K562 (cell line): Measurements from ENCODE around the gene CGNL1. TPM values are rescaled to one million over a fixed set of nuclear protein-coding genes. Genes with fewer than 3 reads are reported as not detected.

Source experiments
- ATAC-seq: fragments of 200-7000 bp; cut with Tn5 transposase; 3 replicates; pipeline ENCODE4 v1.9.1; 2020; ENCODE audit warnings: moderate library complexity
- BruUV-seq: library from RNA; stranded (reverse); fragments of 400-500 nt; replicated peaks from 2 replicates; lab custom pipeline; 2021; lab: Mats Ljungman, UMichigan
- CTCF ChIA-PET: fragments of 300-600 bp; formaldehyde crosslinking; extraction: SDS; loops from one replicate; lab custom pipeline; 2021; ENCODE audit warnings: low intra/inter-chr PET ratio; lab: Yijun Ruan, JAX
- POLR2A ChIA-PET: fragments of 300-600, 350-650 bp; sonication (Branson Sonifier 250); formaldehyde crosslinking; extraction: SDS; loops from one replicate; lab custom pipeline; 2021; ENCODE audit warnings: antibody characterized with exemption, inconsistent platforms; lab: Yijun Ruan, JAX
- DNase-seq, 4 experiments: peaks; one replicate each; pipeline versions ENCODE4 v3.0.0 to v3.0.0-alpha.2; 2011 to 2018; ENCODE audit warnings: low spot score in 3 of 4, mixed read lengths in 3 of 4; ENCODE audit errors: extremely low read depth in 1 of 4
- FAIRE-seq: peaks from 2 replicates; lab custom pipeline; 2011; peaks lifted over from hg19 to GRCh38; lab: Jason Lieb, UNC
- H2AFZ ChIP-seq: 2 replicates; pipeline ENCODE4 v1.6.0; 2011; ENCODE audit warnings: low read depth, low read length, control low read depth, inconsistent platforms
- H3K27ac ChIP-seq: fragments of 200-600 bp; 3 replicates; pipeline ENCODE4 v1.8.0; 2011; ENCODE audit warnings: low read depth, mild to moderate bottlenecking, control low read depth, inconsistent platforms, low read length, moderate library complexity, mixed read lengths; ENCODE audit errors: extremely low read depth
- H3K27me3 ChIP-seq, 2 experiments: fragments of 300-600 bp in 1 of 2; 2 replicates in 1 of 2; 3 replicates in 1 of 2; pipeline versions ENCODE4 v1.6.0 to v1.8.0; 2011; ENCODE audit warnings: inconsistent platforms in 2 of 2, low read length in 2 of 2, mild to moderate bottlenecking in 1 of 2, mixed read lengths in 1 of 2, moderate library complexity in 1 of 2; ENCODE audit not compliant: control insufficient read depth in 2 of 2, insufficient read depth in 2 of 2
- H3K36me3 ChIP-seq: fragments of 300-600 bp; 3 replicates; pipeline ENCODE4 v1.8.0; 2011; ENCODE audit warnings: mild to moderate bottlenecking, low read length, inconsistent platforms; ENCODE audit not compliant: control insufficient read depth, insufficient read depth
- H3K4me1 ChIP-seq, 2 experiments: fragments of 200-600 bp in 1 of 2; replicated peaks in 1 of 2; 2 replicates in 1 of 2; 3 replicates in 1 of 2; pipeline versions ENCODE4 v1.5.1 to v1.8.0; 2011; ENCODE audit warnings: inconsistent platforms in 2 of 2, low read length in 2 of 2, mild to moderate bottlenecking in 1 of 2, mixed read lengths in 1 of 2, moderate library complexity in 1 of 2; ENCODE audit not compliant: control insufficient read depth in 2 of 2, insufficient read depth in 2 of 2
- H3K4me2 ChIP-seq: 2 replicates; pipeline ENCODE4 v1.6.1; 2011; ENCODE audit warnings: low read length, control low read depth, inconsistent platforms, mixed read lengths; ENCODE audit not compliant: insufficient read depth
- H3K4me3 ChIP-seq: fragments of 200-600 bp; sonication (generic), shearing (Covaris generic); 2 replicates; pipeline ENCODE4 v1.5.1; 2016; ENCODE audit warnings: control low read depth, inconsistent platforms
- H3K79me2 ChIP-seq: fragments of 200-600 bp; 3 replicates; pipeline ENCODE4 v1.8.0; 2011; ENCODE audit warnings: low read length, inconsistent platforms; ENCODE audit not compliant: control insufficient read depth, insufficient read depth
- H3K9ac ChIP-seq, 2 experiments: 2 replicates each; pipeline versions ENCODE4 v1.6.0 to v1.6.1; 2011; ENCODE audit warnings: low read depth in 2 of 2, low read length in 2 of 2, control low read depth in 1 of 2, inconsistent platforms in 1 of 2, mild to moderate bottlenecking in 1 of 2, mixed read lengths in 1 of 2; ENCODE audit not compliant: insufficient read depth in 1 of 2
- H3K9me1 ChIP-seq: one replicate; pipeline ENCODE4 v1.6.0; 2011; ENCODE audit warnings: inconsistent platforms, mild to moderate bottlenecking, low read length, moderate library complexity; ENCODE audit not compliant: control insufficient read depth, insufficient read depth
- H3K9me3 ChIP-seq: replicated peaks from 2 replicates; pipeline ENCODE4 v1.5.1; 2011; ENCODE audit warnings: low read depth, low read length, inconsistent platforms; ENCODE audit not compliant: control insufficient read depth, insufficient read depth
- H4K20me1 ChIP-seq: replicated peaks from 2 replicates; pipeline ENCODE4 v1.6.1; 2011; ENCODE audit warnings: low read length, inconsistent platforms, mixed read lengths; ENCODE audit not compliant: control insufficient read depth, insufficient read depth
- FOXK1 ChIP-seq: sonication (generic); formaldehyde crosslinking; IDR thresholded peaks from 2 replicates; pipeline ENCODE4 v1.8.0; 2022; ENCODE audit warnings: missing genetic modification reagents, mild to moderate bottlenecking, borderline replicate concordance
- KDM2B ChIP-seq: fragments of 250-450 bp; sonication (Bioruptor Pico); IDR thresholded peaks from 2 replicates; pipeline ENCODE4 v1.8.0; 2021; ENCODE audit warnings: mild to moderate bottlenecking, moderate library complexity
- MBD1 ChIP-seq: fragments of 250-450 bp; sonication (Bioruptor Pico); IDR thresholded peaks from 2 replicates; pipeline ENCODE4 v1.8.0; 2022; ENCODE audit warnings: inconsistent platforms
- RHOXF2B ChIP-seq: fragments of 250-450 bp; sonication (Bioruptor Pico); conservative IDR thresholded peaks from 2 replicates; pipeline ENCODE4 v1.5.1; 2021
- SMARCB1 ChIP-seq: IDR thresholded peaks from 2 replicates; pipeline ENCODE4 v1.6.1; 2011; ENCODE audit warnings: improper control_type of control experiment, low read depth; ENCODE audit not compliant: insufficient read length
- SP2 ChIP-seq: IDR thresholded peaks from 2 replicates; pipeline ENCODE4 v1.6.1; 2011; ENCODE audit warnings: mild to moderate bottlenecking, low read depth, low read length, moderate library complexity; ENCODE audit not compliant: poor library complexity, severe bottlenecking; ENCODE audit errors: extremely low read depth
- WGBS: fragments of 100-300 bp; shearing (Covaris generic); methylation state at CpG from one replicate; pipeline ENCODE4 v1.1.6; 2016; ENCODE audit warnings: low coverage, mixed read lengths; ENCODE audit not compliant: insufficient coverage; ENCODE audit errors: missing lambda C conversion rate; 5-methylcytosine and 5-hydroxymethylcytosine counted together
- in situ Hi-C: fragments of 300-500 bp; cut with MboI; formaldehyde crosslinking; loops from 4 replicates; pipeline ENCODE4 v1.15.0; 2018; ENCODE audit warnings: inconsistent platforms, mixed read lengths
- intact Hi-C: fragments of 100-400 bp; cut with micrococcal nuclease; formaldehyde crosslinking; loops from 2 replicates; pipeline ENCODE4 v1.14.2; 2022
- polyA plus RNA-seq, 8 experiments: library from polyadenylated mRNA; depleted of rRNA in 4 of 8; stranded (reverse) in 5 of 8; unstranded in 3 of 8; fragments of >200 nt; fragmentation: Nextera tagmentation in 2 of 8; fragmentation: Illumina TruSeq in 1 of 8; extraction: Ambion mirVana in 2 of 8; extraction: Trizol in 1 of 8; gene quantifications; 2 replicates each; pipeline versions ENCODE4 v1.2.1 to v1.2.3, GENCODE V29; 2011 to 2014; ENCODE audit warnings: inconsistent platforms in 1 of 8, missing spikeins in 1 of 8
- total RNA-seq, 7 experiments: library from RNA; depleted of rRNA in 6 of 7; stranded (reverse); fragments of >200 nt in 6 of 7; fragmentation: Illumina TruSeq in 2 of 7; extraction: Trizol in 2 of 7; gene quantifications; 2 replicates each; pipeline versions ENCODE4 v1.2.1 to v1.2.3, GENCODE V29; 2011 to 2021; ENCODE audit warnings: low replicate concordance in 1 of 7

CGNL1 gene
- total and polyA plus RNA-seq, 9 of the 15 experiments (the other 6 are each of a cell fraction or from before 2014, with no cell fraction given), result 0.01 to 0.07 TPM; not detected in 7

GRCh38 chr15:57538821-57539220 lies 162.5 kb downstream of the CGNL1 start:
- Histone ChIP-seq H3K27ac (no peak overlapping the region), H4K20me1 (0 out of 2 replicates have a peak, but pooled peaks cover 5% of the 10 kb centered on the region), H3K4me2 (no peak overlapping the region), H3K4me1 (no peaks in the 10 kb centered on the region), H3K9ac (no peak overlapping the region), H3K9me1 (no peaks in the 10 kb centered on the region), H3K27me3 (peaks cover 6 to 42% of the 10 kb centered on the region in 2 experiments), H3K36me3 (no peaks in the 10 kb centered on the region), H2AFZ (no peak overlapping the region), H3K79me2 (no peaks in the 10 kb centered on the region), H3K9me3 (no peaks in the 10 kb centered on the region), H3K4me3 (no peak overlapping the region)
- ChIA-PET CTCF (interaction anchor here (0.7 kb wide), 1 partner anchor 1982 kb away, joined by 3 read pairs; no protein-coding TSS in a partner anchor), POLR2A (interaction anchor here (0.6 kb wide), 1 partner anchor 568 kb away, joined by 3 read pairs; no protein-coding TSS in a partner anchor)
- intact Hi-C loops, result no loop called here
- no peak for FAIRE-seq
- TF ChIP-seq RHOXF2B (CRISPR knock-in tag) (no peak), SP2 (no peak), SMARCB1 (no peak), KDM2B (no peak), MBD1 (CRISPR knock-in tag) (no peak), FOXK1 (CRISPR knock-in tag) (no peak)
- no TSS peak for BruUV-seq
- in situ Hi-C loops, result loop anchor here (10.0 kb wide), 1 partner anchor 1044 kb away; no protein-coding TSS in a partner anchor
- no peak for DNase-seq
- WGBS, result 0% methylated on average over 9 of the region's 9 CpGs
- ATAC-seq, result no peak
